ENCODE data around the gene ABCC11.

Gene ABCC11

GRCh38 chr16:48126801-48127644 is 120.3 kb downstream of the ABCC11 start:
- DNase-seq = no peak

GRCh38 chr16:48125888-48126287 is 121.5 kb downstream of the ABCC11 start:
- DNase-seq = no peak

- DNase-seq = no peak
Measured at GRCh38 chr16:48124266-48124665, 123.1 kb downstream of the ABCC11 start.

GRCh38 chr16:48123104-48123788 is 124.1 kb downstream of the ABCC11 start:
- DNase-seq = peak; percentile 27 to 74

- no peak for DNase-seq
Measured at GRCh38 chr16:48121276-48121675, 126.1 kb downstream of the ABCC11 start.

- no peak for DNase-seq
Measured at GRCh38 chr16:48118841-48119240, 128.5 kb downstream of the ABCC11 start.

- peak; percentile 17 to 41 for DNase-seq
Measured at GRCh38 chr16:48117217-48118105, 129.9 kb downstream of the ABCC11 start.

All from inflammatory macrophage (primary cell).